ENCODE results near the gene SPIB. TPM values are rescaled to one million over a fixed set of nuclear protein-coding genes. Genes with fewer than 3 reads are reported as not detected.

Gene SPIB
- total and polyA plus RNA-seq, 2 of the 4 experiments (the other 2 are of a cell fraction): not detected

GRCh38 chr19:50465986-50466705 is 47.4 kb downstream of the SPIB start:
- POLR2A ChIA-PET (ENCODE audit: unreplicated experiment): no interaction called here
- Histone ChIP-seq H4K5ac (ENCODE audit: low read depth, low read length) (no peak overlapping the region), H3K36me3 (ENCODE audit: control insufficient read depth, insufficient read depth, low read length) (no peaks in the 10 kb centered on the region), H4K20me1 (ENCODE audit: insufficient read depth, low read length) (no peaks in the 10 kb centered on the region), H2BK5ac (ENCODE audit: low read depth, low read length, poor library complexity, severe bottlenecking) (no peak overlapping the region), H3K27ac (ENCODE audit: insufficient read depth, low read length) (no peak overlapping the region), H2AK5ac (ENCODE audit: low read depth, low read length) (no peak overlapping the region), H2AK9ac (replicated peaks; ENCODE audit: low read depth, low read length, poor library complexity) (no peak overlapping the region), H3K4ac (ENCODE audit: low read depth, low read length) (no peak overlapping the region), H3K9me3 (ENCODE audit: control insufficient read depth, insufficient read depth, low read length) (no peaks in the 10 kb centered on the region), H2BK20ac (ENCODE audit: low read depth, low read length) (no peak overlapping the region), H4K8ac (ENCODE audit: low read depth in 2 of 2, low read length in 2 of 2) (no peak overlapping the region), H3K9me1 (ENCODE audit: insufficient read depth, low read length) (no peaks in the 10 kb centered on the region), H3K23ac (ENCODE audit: low read depth, low read length) (no peak overlapping the region), H2BK15ac (ENCODE audit: low read depth, low read length) (no peak overlapping the region), H4K91ac (ENCODE audit: insufficient read depth, low read depth, low read length) (no peak overlapping the region), H2BK120ac (ENCODE audit: low read depth, low read length) (no peak overlapping the region), H3K14ac (replicated peaks; ENCODE audit: low read depth, low read length) (no peak overlapping the region), H3K4me3 (ENCODE audit: insufficient read depth, low read depth, low read length) (no peak overlapping the region), H3K4me2 (ENCODE audit: low read depth, low read length) (no peak overlapping the region), H3K27me3 (ENCODE audit: control insufficient read depth, insufficient read depth, low read length) (peaks cover 2% of the 10 kb centered on the region; the same call in 1 of the 2 replicates), H2AFZ (replicated peaks; ENCODE audit: low read length, poor library complexity) (no peak overlapping the region), H3K9ac (ENCODE audit: low read depth, low read length) (no peak overlapping the region), H3K79me1 (ENCODE audit: low read depth in 1 of 2, low read length in 2 of 2) (no peaks in the 10 kb centered on the region), H3K18ac (ENCODE audit: low read depth, low read length) (no peak overlapping the region), H3K4me1 (ENCODE audit: control insufficient read depth, insufficient read depth, low read length) (no peaks in the 10 kb centered on the region), H3K56ac (ENCODE audit: extremely low read depth, insufficient read depth, low read length) (no peak overlapping the region)
- 27% methylated on average over 6 of the region's 29 CpGs; no CpG with 5 or more reads in 1 of the 2 experiments for WGBS, 2 experiments (ENCODE audit: extremely low coverage in 2 of 2, insufficient read length in 1 of 2)
- intact Hi-C loops (cut with micrococcal nuclease): no loop called here
- dilution Hi-C loops (cut with HindIII; ENCODE audit: low sequenced_read_pairs, unreplicated experiment): no loop called here
- in situ Hi-C loops (cut with MboI; ENCODE audit: low sequenced_read_pairs): no loop called here
- CTCF ChIA-PET: no interaction called here
- TF ChIP-seq CHD1 (IDR thresholded peaks at IDR 0.05; ENCODE audit: low read depth, low read length) (no peak), CTCF (conservative IDR thresholded peaks at IDR 0.05; ENCODE audit: low read depth, low read length) (0 out of 2 replicates have a peak, but pooled peaks have one; percentile 13)
- no TSS peak for BruUV-seq (replicated peaks)
- no peak for ATAC-seq (ENCODE audit: low read depth)
- no peak for DNase-seq
